GM23338 (cell line): Measurements from ENCODE around the gene CNTNAP2. TPM values are rescaled to one million over a fixed set of nuclear protein-coding genes. Genes with fewer than 3 reads are reported as not detected.

Experiments
- ATAC-seq: fragments of 200-7000 bp; cut with Tn5 transposase; 3 replicates; pipeline ENCODE4 v1.9.1; 2020
- DNase-seq: peaks from one replicate; pipeline ENCODE4 v3.0.0-alpha.2; 2015; ENCODE audit warnings: low spot score
- H2AFZ ChIP-seq: fragments of 200-600 bp; sonication (generic); 2 replicates; pipeline ENCODE4 v1.8.0; 2016; ENCODE audit warnings: antibody characterized with exemption, mild to moderate bottlenecking, moderate library complexity
- H3F3A ChIP-seq: fragments of 200-600 bp; sonication (generic); replicated peaks from 2 replicates; pipeline ENCODE4 v1.8.0; 2017; ENCODE audit warnings: antibody characterized with exemption, mixed run types, low read depth
- H3K27ac ChIP-seq: fragments of 200-600 bp; sonication (generic); 2 replicates; pipeline ENCODE4 v1.6.1; 2016; ENCODE audit warnings: low read depth
- H3K27me3 ChIP-seq: fragments of 200-600 bp; sonication (generic); 2 replicates; pipeline ENCODE4 v1.8.0; 2016; ENCODE audit warnings: mild to moderate bottlenecking, mixed run types, moderate library complexity; ENCODE audit not compliant: insufficient read depth
- H3K36me3 ChIP-seq: fragments of 200-600 bp; sonication (generic); 2 replicates; pipeline ENCODE4 v1.8.0; 2016; ENCODE audit warnings: mild to moderate bottlenecking; ENCODE audit not compliant: insufficient read depth
- H3K4me1 ChIP-seq: fragments of 200-600 bp; sonication (generic); 2 replicates; pipeline ENCODE4 v1.8.0; 2016; ENCODE audit warnings: mild to moderate bottlenecking, moderate library complexity; ENCODE audit not compliant: insufficient read depth
- H3K4me2 ChIP-seq: fragments of 200-600 bp; sonication (generic); 2 replicates; pipeline ENCODE4 v1.7.1; 2017; ENCODE audit warnings: mixed run types
- H3K4me3 ChIP-seq: fragments of 200-600 bp; sonication (generic); 2 replicates; pipeline ENCODE4 v1.6.1; 2016; ENCODE audit warnings: mixed run types
- H3K79me2 ChIP-seq: fragments of 200-600 bp; sonication (generic); replicated peaks from 2 replicates; pipeline ENCODE4 v1.8.0; 2017; ENCODE audit warnings: mild to moderate bottlenecking; ENCODE audit not compliant: insufficient read depth
- H3K9me2 ChIP-seq: fragments of 200-600 bp; sonication (generic); 2 replicates; pipeline ENCODE4 v1.8.0; 2017; ENCODE audit not compliant: insufficient read depth
- H4K20me1 ChIP-seq: fragments of 200-600 bp; sonication (generic); replicated peaks from 2 replicates; pipeline ENCODE4 v1.8.0; 2017; ENCODE audit warnings: mild to moderate bottlenecking; ENCODE audit not compliant: insufficient read depth
- H3K27ac Mint-ChIP-seq: 2 replicates; pipeline ENCODE4 v1.8.0; 2020; ENCODE audit warnings: inconsistent platforms, mild to moderate bottlenecking, moderate library complexity, mixed read lengths
- H3K27me3 Mint-ChIP-seq: 3 replicates; pipeline ENCODE4 v1.8.0; 2022; ENCODE audit warnings: low read depth, mild to moderate bottlenecking, moderate library complexity, mixed read lengths, inconsistent platforms; ENCODE audit not compliant: insufficient read depth, poor library complexity
- H3K36me3 Mint-ChIP-seq: 3 replicates; pipeline ENCODE4 v1.8.0; 2021; ENCODE audit warnings: low read depth, mild to moderate bottlenecking, inconsistent platforms, moderate library complexity, mixed read lengths
- H3K4me1 Mint-ChIP-seq: 3 replicates; pipeline ENCODE4 v1.8.0; 2020; ENCODE audit warnings: mild to moderate bottlenecking, inconsistent platforms, mixed read lengths
- H3K4me3 Mint-ChIP-seq: 3 replicates; pipeline ENCODE4 v1.8.0; 2021; ENCODE audit warnings: moderate library complexity, mild to moderate bottlenecking, inconsistent platforms, mixed read lengths
- H3K9me3 Mint-ChIP-seq: 3 replicates; pipeline ENCODE4 v1.8.0; 2020; ENCODE audit warnings: moderate library complexity, mild to moderate bottlenecking, inconsistent platforms, mixed read lengths
- CREB1 ChIP-seq: fragments of 250-450 bp; sonication (Bioruptor Pico); IDR thresholded peaks from 2 replicates; pipeline ENCODE4 v1.5.0; 2020; ENCODE audit warnings: low read depth, mild to moderate bottlenecking, moderate library complexity
- CTCF ChIP-seq, 2 experiments: fragments of 200-600 bp in 1 of 2; sonication (generic) in 1 of 2; conservative IDR thresholded peaks; 2 replicates each; pipeline versions ENCODE4 v1.5.1 to v1.6.1; 2016 to 2017; ENCODE audit warnings: antibody characterized with exemption in 2 of 2, low read depth in 2 of 2, mild to moderate bottlenecking in 2 of 2, moderate library complexity in 1 of 2
- EZH2 ChIP-seq: fragments of 200-600 bp; sonication (generic); IDR thresholded peaks from one replicate; pipeline ENCODE4 v1.8.0; 2017; ENCODE audit warnings: antibody characterized with exemption, mild to moderate bottlenecking, low read depth; ENCODE audit not compliant: unreplicated experiment
- EZH2phosphoT487 ChIP-seq: fragments of 200-600 bp; sonication (generic); IDR thresholded peaks from one replicate; pipeline ENCODE4 v1.8.1; 2018; ENCODE audit warnings: antibody characterized with exemption; ENCODE audit not compliant: unreplicated experiment
- JUNB ChIP-seq: IDR thresholded peaks from one replicate; pipeline ENCODE4 v1.6.1; 2016; ENCODE audit warnings: antibody characterized with exemption; ENCODE audit not compliant: unreplicated experiment
- NANOG ChIP-seq: IDR thresholded peaks from 2 replicates; pipeline ENCODE4 v1.6.1; 2016; ENCODE audit warnings: antibody characterized with exemption, borderline replicate concordance
- POLR2AphosphoS5 ChIP-seq: IDR thresholded peaks from 2 replicates; pipeline ENCODE4 v1.6.1; 2016; ENCODE audit warnings: antibody characterized with exemption, low read depth
- REST ChIP-seq: IDR thresholded peaks from one replicate; pipeline ENCODE4 v1.6.1; 2018; ENCODE audit warnings: antibody characterized with exemption; ENCODE audit not compliant: unreplicated experiment
- STAT1 ChIP-seq: IDR thresholded peaks from one replicate; pipeline ENCODE4 v1.6.1; 2016; ENCODE audit warnings: antibody characterized with exemption; ENCODE audit not compliant: unreplicated experiment
- ZNF114 ChIP-seq: fragments of 250-450 bp; sonication (Bioruptor Pico); IDR thresholded peaks from 2 replicates; pipeline ENCODE4 v1.5.0; 2020; ENCODE audit warnings: mild to moderate bottlenecking, moderate library complexity
- ZNF331 ChIP-seq: fragments of 250-450 bp; sonication (Bioruptor Pico); IDR thresholded peaks from 2 replicates; pipeline ENCODE4 v1.5.0; 2020; ENCODE audit warnings: low read depth, mild to moderate bottlenecking, moderate library complexity
- polyA plus RNA-seq: library from polyadenylated mRNA; unstranded; fragments of >200 nt; fragmentation: Nextera tagmentation; extraction: Ambion mirVana; gene quantifications from 2 replicates; pipeline ENCODE4 v1.2.1, GENCODE V29; 2016
- total RNA-seq: library from RNA; depleted of rRNA; stranded (reverse); fragments of >200 nt; shearing (Covaris generic); gene quantifications from 2 replicates; pipeline ENCODE4 v1.2.3, GENCODE V29; 2014
- TF ChIP-seq, protein P1 (sequence below): IDR thresholded peaks from 2 replicates; pipeline ENCODE4 v1.6.1; 2016; ENCODE audit warnings: antibody characterized with exemption
- TF ChIP-seq, protein P2 (sequence below): fragments of 250-450 bp; sonication (Bioruptor Pico); IDR thresholded peaks from 2 replicates; pipeline ENCODE4 v1.5.0; 2020; ENCODE audit warnings: mild to moderate bottlenecking, moderate library complexity

The CNTNAP2 gene
- total and polyA plus RNA-seq, 2 experiments from 2014 or later: 38.2 to 61.3 TPM

- H2AFZ ChIP-seq: no peak overlapping the region
- H3K36me3 Mint-ChIP-seq: peaks cover 4% of the 10 kb centered on the region; the same call in 2 of the 3 replicates
- H4K20me1 ChIP-seq: no peaks in the 10 kb centered on the region
- H3K4me3 Mint-ChIP-seq: no peak overlapping the region
- H3K27ac Mint-ChIP-seq: no peak overlapping the region
- peaks cover 31% of the 10 kb centered on the region for H3K9me3 Mint-ChIP-seq
- no peak for ATAC-seq
- no peaks in the 10 kb centered on the region for H3K4me1 Mint-ChIP-seq
- no peaks in the 10 kb centered on the region for H3F3A ChIP-seq
- H3K4me3 ChIP-seq: no peak overlapping the region
- no peaks in the 10 kb centered on the region for H3K27me3 Mint-ChIP-seq
- H3K4me2 ChIP-seq: no peak overlapping the region
- no peaks in the 10 kb centered on the region; the same call in 1 of the 2 replicates for H3K36me3 ChIP-seq
- no peaks in the 10 kb centered on the region for H3K9me2 ChIP-seq
- TF ChIP-seq POLR2AphosphoS5: no peak
- no peak for TF ChIP-seq CTCF (conservative IDR thresholded peaks at IDR 0.05; ENCODE audit: low read depth in 2 of 2)
- no peak for TF ChIP-seq STAT1
- TF ChIP-seq, protein P1, sequence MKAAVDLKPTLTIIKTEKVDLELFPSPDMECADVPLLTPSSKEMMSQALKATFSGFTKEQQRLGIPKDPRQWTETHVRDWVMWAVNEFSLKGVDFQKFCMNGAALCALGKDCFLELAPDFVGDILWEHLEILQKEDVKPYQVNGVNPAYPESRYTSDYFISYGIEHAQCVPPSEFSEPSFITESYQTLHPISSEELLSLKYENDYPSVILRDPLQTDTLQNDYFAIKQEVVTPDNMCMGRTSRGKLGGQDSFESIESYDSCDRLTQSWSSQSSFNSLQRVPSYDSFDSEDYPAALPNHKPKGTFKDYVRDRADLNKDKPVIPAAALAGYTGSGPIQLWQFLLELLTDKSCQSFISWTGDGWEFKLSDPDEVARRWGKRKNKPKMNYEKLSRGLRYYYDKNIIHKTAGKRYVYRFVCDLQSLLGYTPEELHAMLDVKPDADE: no peak
- TF ChIP-seq CREB1 (CRISPR knock-in tag): no peak
- no peak for TF ChIP-seq ZNF331 (CRISPR knock-in tag)
- TF ChIP-seq NANOG: no peak
- TF ChIP-seq ZNF114 (CRISPR knock-in tag): no peak
- TF ChIP-seq EZH2: no peak
- TF ChIP-seq REST: no peak
- TF ChIP-seq, protein P2, sequence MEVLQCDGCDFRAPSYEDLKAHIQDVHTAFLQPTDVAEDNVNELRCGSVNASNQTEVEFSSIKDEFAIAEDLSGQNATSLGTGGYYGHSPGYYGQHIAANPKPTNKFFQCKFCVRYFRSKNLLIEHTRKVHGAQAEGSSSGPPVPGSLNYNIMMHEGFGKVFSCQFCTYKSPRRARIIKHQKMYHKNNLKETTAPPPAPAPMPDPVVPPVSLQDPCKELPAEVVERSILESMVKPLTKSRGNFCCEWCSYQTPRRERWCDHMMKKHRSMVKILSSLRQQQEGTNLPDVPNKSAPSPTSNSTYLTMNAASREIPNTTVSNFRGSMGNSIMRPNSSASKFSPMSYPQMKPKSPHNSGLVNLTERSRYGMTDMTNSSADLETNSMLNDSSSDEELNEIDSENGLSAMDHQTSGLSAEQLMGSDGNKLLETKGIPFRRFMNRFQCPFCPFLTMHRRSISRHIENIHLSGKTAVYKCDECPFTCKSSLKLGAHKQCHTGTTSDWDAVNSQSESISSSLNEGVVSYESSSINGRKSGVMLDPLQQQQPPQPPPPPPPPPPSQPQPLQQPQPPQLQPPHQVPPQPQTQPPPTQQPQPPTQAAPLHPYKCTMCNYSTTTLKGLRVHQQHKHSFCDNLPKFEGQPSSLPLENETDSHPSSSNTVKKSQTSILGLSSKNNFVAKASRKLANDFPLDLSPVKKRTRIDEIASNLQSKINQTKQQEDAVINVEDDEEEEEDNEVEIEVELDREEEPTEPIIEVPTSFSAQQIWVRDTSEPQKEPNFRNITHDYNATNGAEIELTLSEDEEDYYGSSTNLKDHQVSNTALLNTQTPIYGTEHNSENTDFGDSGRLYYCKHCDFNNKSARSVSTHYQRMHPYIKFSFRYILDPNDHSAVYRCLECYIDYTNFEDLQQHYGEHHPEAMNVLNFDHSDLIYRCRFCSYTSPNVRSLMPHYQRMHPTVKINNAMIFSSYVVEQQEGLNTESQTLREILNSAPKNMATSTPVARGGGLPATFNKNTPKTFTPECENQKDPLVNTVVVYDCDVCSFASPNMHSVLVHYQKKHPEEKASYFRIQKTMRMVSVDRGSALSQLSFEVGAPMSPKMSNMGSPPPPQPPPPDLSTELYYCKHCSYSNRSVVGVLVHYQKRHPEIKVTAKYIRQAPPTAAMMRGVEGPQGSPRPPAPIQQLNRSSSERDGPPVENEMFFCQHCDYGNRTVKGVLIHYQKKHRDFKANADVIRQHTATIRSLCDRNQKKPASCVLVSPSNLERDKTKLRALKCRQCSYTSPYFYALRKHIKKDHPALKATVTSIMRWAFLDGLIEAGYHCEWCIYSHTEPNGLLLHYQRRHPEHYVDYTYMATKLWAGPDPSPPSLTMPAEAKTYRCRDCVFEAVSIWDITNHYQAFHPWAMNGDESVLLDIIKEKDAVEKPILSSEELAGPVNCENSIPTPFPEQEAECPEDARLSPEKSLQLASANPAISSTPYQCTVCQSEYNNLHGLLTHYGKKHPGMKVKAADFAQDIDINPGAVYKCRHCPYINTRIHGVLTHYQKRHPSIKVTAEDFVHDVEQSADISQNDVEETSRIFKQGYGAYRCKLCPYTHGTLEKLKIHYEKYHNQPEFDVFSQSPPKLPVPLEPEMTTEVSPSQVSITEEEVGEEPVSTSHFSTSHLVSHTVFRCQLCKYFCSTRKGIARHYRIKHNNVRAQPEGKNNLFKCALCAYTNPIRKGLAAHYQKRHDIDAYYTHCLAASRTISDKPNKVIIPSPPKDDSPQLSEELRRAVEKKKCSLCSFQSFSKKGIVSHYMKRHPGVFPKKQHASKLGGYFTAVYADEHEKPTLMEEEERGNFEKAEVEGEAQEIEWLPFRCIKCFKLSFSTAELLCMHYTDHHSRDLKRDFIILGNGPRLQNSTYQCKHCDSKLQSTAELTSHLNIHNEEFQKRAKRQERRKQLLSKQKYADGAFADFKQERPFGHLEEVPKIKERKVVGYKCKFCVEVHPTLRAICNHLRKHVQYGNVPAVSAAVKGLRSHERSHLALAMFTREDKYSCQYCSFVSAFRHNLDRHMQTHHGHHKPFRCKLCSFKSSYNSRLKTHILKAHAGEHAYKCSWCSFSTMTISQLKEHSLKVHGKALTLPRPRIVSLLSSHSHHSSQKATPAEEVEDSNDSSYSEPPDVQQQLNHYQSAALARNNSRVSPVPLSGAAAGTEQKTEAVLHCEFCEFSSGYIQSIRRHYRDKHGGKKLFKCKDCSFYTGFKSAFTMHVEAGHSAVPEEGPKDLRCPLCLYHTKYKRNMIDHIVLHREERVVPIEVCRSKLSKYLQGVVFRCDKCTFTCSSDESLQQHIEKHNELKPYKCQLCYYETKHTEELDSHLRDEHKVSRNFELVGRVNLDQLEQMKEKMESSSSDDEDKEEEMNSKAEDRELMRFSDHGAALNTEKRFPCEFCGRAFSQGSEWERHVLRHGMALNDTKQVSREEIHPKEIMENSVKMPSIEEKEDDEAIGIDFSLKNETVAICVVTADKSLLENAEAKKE (CRISPR knock-in tag): no peak
- no peak for TF ChIP-seq JUNB
- no peak for TF ChIP-seq EZH2phosphoT487
- H3K27me3 ChIP-seq: no peaks in the 10 kb centered on the region
- no peak for DNase-seq
- H3K27ac ChIP-seq: no peak overlapping the region
- no peaks in the 10 kb centered on the region for H3K79me2 ChIP-seq
- no peaks in the 10 kb centered on the region for H3K4me1 ChIP-seq
Measured at GRCh38 chr7:146496657-146497056, 380.1 kb downstream of the CNTNAP2 start.
